GM23248 (cell line): Measurements from ENCODE around the gene ADCY2.

Experiments
- EZH2 ChIP-seq: fragments of 200-600 bp; sonication (generic); IDR thresholded peaks from 2 replicates; pipeline ENCODE4 v1.6.1; 2018; ENCODE audit warnings: antibody characterized with exemption, mild to moderate bottlenecking; ENCODE audit not compliant: insufficient read depth, poor library complexity, severe bottlenecking
- EZH2phosphoT487 ChIP-seq: fragments of 200-600 bp; sonication (generic); IDR thresholded peaks from 2 replicates; pipeline ENCODE4 v1.6.1; 2018; ENCODE audit warnings: antibody characterized with exemption, moderate library complexity, mild to moderate bottlenecking, low read depth; ENCODE audit not compliant: insufficient read depth

DNA sequence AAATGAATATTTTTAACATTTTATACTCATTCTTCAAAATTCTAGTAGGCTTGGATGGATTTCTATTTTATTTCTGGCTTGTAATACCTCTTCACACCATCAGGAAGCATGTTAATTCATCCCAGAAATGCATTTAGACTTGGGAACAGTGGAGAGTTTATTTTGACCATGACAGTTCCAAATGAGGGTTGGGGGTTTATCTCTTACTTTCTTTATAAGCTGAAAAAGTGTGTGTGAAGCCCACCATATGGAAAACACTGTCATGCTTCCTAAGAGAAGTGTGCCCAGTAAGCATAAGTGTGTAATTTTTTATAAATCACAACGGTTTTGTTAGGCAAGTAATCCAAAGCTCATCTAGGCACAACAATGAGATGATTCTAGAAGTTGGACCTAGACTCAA is 215.6 kb downstream of the ADCY2 start:
- no peak for TF ChIP-seq EZH2
- no peak for TF ChIP-seq EZH2phosphoT487
